ENCODE results near the gene PCDHB4. TPM values are rescaled to one million over a fixed set of nuclear protein-coding genes. Genes with fewer than 3 reads are reported as not detected.
"Not testable (repeated sequence)": the region's sequence is repeated elsewhere in the genome, so short reads cannot be mapped to it uniquely, and the experiment has no call there.

The PCDHB4 gene
- total RNA-seq, 1 donor from 2014 or later, result 8.3 TPM

DNA sequence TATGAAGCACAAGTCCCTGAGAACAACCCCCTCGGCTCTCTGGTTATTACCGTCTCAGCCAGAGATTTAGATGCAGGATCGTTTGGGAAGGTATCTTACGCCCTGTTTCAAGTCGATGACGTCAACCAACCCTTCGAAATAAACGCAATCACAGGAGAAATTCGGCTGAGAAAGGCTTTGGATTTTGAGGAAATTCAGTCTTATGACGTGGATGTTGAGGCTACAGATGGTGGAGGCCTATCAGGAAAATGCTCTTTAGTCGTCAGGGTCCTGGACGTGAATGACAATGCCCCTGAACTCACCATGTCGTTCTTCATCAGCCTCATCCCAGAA, 29.3 kb downstream of the PCDHB4 start:
- H3K27me3 ChIP-seq, result no peaks in the 10 kb centered on the region
- TF ChIP-seq, protein P1, sequence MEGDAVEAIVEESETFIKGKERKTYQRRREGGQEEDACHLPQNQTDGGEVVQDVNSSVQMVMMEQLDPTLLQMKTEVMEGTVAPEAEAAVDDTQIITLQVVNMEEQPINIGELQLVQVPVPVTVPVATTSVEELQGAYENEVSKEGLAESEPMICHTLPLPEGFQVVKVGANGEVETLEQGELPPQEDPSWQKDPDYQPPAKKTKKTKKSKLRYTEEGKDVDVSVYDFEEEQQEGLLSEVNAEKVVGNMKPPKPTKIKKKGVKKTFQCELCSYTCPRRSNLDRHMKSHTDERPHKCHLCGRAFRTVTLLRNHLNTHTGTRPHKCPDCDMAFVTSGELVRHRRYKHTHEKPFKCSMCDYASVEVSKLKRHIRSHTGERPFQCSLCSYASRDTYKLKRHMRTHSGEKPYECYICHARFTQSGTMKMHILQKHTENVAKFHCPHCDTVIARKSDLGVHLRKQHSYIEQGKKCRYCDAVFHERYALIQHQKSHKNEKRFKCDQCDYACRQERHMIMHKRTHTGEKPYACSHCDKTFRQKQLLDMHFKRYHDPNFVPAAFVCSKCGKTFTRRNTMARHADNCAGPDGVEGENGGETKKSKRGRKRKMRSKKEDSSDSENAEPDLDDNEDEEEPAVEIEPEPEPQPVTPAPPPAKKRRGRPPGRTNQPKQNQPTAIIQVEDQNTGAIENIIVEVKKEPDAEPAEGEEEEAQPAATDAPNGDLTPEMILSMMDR (IDR thresholded peaks at IDR 0.05), result no peak
- TF ChIP-seq POLR2A (IDR thresholded peaks at IDR 0.05), result no peak
- TF ChIP-seq POLR2AphosphoS5 (IDR thresholded peaks at IDR 0.05; ENCODE audit: insufficient read depth in 1 of 2, low read depth in 1 of 2), result no peak
- intact Hi-C loops (cut with DNase I), result no loop called here
- H3K4me3 ChIP-seq, result peak overlapping the region in 1 of 2 donors; percentile 8
- DNase-seq (ENCODE audit: extremely low spot score in 2 of 2), result no peak
- no peaks in the 10 kb centered on the region for H3K4me1 ChIP-seq
- H3K36me3 ChIP-seq, result no peaks in the 10 kb centered on the region
- H3K9me3 ChIP-seq, result peaks cover 13% of the 10 kb centered on the region
- no peak overlapping the region for H3K27ac ChIP-seq

DNA sequence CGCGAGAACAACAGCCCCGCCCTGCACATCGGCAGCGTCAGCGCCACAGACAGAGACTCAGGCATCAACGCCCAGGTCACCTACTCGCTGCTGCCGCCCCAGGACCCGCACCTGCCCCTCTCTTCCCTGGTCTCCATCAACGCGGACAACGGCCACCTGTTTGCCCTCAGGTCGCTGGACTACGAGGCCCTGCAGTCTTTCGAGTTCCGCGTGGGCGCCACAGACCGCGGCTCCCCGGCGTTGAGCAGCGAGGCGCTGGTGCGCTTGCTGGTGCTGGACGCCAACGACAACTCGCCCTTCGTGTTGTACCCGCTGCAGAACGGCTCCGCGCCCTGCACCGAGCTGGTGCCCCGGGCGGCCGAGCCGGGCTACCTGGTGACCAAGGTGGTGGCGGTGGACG, 30.0 kb downstream of the PCDHB4 start:
- H3K36me3 ChIP-seq; DNase-seq (ENCODE audit: extremely low spot score in 2 of 2); H3K27me3 ChIP-seq; H3K4me3 ChIP-seq; H3K4me1 ChIP-seq; intact Hi-C loops (cut with DNase I); H3K27ac ChIP-seq: not testable (repeated sequence)
- H3K9me3 ChIP-seq, result peaks cover 18% of the 10 kb centered on the region

DNA sequence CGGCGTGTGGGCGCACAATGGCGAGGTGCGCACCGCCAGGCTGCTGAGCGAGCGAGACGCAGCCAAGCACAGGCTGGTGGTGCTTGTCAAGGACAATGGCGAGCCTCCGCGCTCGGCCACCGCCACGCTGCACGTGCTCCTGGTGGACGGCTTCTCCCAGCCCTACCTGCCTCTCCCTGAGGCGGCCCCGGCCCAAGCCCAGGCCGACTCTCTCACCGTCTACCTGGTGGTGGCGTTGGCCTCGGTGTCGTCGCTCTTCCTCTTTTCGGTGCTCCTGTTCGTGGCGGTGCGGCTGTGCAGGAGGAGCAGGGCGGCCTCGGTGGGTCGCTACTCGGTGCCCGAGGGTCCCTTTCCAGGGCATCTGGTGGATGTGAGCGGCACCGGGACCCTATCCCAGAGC, 30.5 kb downstream of the PCDHB4 start:
- intact Hi-C loops (cut with DNase I); DNase-seq (ENCODE audit: extremely low spot score in 2 of 2); H3K4me3 ChIP-seq; H3K27ac ChIP-seq; H3K27me3 ChIP-seq; H3K4me1 ChIP-seq; H3K36me3 ChIP-seq: not testable (repeated sequence)
- H3K9me3 ChIP-seq, result peaks cover 19% of the 10 kb centered on the region

DNA sequence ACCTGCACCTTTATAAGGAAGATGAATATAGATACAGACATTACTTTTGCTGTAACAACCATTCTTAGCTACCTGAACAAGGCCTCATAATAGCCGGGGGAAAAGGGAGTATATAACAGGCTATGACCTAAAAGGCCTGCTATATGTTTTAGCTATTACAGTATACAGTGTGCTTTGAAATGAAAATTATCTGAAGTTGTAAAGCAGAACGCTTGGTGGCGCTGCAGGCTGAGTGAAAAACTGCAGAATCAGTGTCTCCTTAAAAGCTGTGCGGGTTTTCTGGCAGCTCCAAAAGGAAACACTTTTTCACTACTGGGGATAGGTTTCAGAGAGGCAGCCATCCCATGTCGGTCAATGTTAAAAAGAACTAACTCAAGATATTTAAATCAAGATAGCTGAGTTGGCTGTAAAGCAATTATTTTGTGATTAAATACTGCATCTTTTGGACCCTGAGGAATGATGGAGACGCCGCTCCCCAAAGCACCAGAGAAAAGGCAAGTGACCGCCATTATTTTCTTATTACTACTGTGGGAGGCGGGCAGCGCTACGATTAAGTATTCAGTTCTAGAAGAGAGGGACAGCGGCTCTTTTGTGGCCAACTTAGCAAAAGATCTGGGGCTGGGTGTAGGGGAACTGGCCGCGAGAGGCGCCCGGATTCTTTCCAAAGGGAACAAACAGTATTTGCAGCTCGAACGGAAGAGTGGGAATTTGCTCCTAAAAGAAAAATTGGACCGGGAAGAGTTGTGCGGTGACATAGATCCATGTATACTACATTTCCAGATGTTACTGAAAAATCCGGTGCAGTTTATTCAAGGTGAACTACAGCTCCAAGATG, 34.1 kb downstream of the PCDHB4 start:
- peaks cover 14% of the 10 kb centered on the region for H3K9me3 ChIP-seq
- H3K36me3 ChIP-seq, result no peaks in the 10 kb centered on the region
- no peaks in the 10 kb centered on the region for H3K27me3 ChIP-seq
- intact Hi-C loops (cut with DNase I), result no loop called here
- no peak for DNase-seq (ENCODE audit: extremely low spot score in 2 of 2)
- TF ChIP-seq POLR2AphosphoS5 (IDR thresholded peaks at IDR 0.05; ENCODE audit: insufficient read depth in 1 of 2, low read depth in 1 of 2) (no peak), POLR2A (IDR thresholded peaks at IDR 0.05) (no peak)
- TF ChIP-seq, protein P1 (IDR thresholded peaks at IDR 0.05), result no peak
- no peak overlapping the region for H3K27ac ChIP-seq
- H3K4me1 ChIP-seq, result no peaks in the 10 kb centered on the region
- H3K4me3 ChIP-seq, result no peak overlapping the region

DNA sequence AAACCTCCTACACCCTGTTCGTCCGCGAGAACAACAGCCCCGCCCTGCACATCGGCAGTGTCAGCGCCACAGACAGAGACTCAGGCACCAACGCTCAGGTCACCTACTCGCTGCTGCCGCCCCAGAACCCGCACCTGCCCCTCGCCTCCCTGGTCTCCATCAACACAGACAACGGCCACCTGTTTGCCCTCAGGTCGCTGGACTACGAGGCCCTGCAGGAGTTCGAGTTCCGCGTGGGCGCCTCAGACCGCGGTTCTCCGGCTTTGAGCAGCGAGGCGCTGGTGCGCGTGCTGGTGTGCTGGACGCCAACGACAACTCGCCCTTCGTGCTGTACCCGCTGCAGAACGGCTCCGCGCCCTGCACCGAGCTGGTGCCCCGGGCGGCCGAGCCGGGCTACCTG, 35.7 kb downstream of the PCDHB4 start:
- H3K4me3 ChIP-seq; DNase-seq (ENCODE audit: extremely low spot score in 2 of 2); H3K4me1 ChIP-seq; H3K9me3 ChIP-seq; intact Hi-C loops (cut with DNase I); H3K27ac ChIP-seq; H3K36me3 ChIP-seq; H3K27me3 ChIP-seq: not testable (repeated sequence)

DNA sequence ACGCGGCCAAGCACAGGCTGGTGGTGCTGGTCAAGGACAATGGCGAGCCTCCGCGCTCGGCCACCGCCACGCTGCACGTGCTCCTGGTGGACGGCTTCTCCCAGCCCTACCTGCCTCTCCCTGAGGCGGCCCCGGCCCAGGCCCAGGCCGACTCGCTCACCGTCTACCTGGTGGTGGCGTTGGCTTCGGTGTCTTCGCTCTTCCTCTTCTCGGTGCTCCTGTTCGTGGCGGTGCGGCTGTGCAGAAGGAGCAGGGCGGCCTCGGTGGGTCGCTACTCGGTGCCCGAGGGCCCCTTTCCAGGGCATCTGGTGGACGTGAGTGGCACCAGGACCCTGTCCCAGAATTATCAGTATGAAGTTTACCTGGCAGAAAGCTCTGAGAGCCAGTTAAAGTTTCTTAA, 36.3 kb downstream of the PCDHB4 start:
- H3K9me3 ChIP-seq, result peaks cover 11% of the 10 kb centered on the region
- H3K36me3 ChIP-seq; H3K4me3 ChIP-seq; H3K4me1 ChIP-seq; H3K27ac ChIP-seq; H3K27me3 ChIP-seq; intact Hi-C loops (cut with DNase I); DNase-seq (ENCODE audit: extremely low spot score in 2 of 2): not testable (repeated sequence)

DNA sequence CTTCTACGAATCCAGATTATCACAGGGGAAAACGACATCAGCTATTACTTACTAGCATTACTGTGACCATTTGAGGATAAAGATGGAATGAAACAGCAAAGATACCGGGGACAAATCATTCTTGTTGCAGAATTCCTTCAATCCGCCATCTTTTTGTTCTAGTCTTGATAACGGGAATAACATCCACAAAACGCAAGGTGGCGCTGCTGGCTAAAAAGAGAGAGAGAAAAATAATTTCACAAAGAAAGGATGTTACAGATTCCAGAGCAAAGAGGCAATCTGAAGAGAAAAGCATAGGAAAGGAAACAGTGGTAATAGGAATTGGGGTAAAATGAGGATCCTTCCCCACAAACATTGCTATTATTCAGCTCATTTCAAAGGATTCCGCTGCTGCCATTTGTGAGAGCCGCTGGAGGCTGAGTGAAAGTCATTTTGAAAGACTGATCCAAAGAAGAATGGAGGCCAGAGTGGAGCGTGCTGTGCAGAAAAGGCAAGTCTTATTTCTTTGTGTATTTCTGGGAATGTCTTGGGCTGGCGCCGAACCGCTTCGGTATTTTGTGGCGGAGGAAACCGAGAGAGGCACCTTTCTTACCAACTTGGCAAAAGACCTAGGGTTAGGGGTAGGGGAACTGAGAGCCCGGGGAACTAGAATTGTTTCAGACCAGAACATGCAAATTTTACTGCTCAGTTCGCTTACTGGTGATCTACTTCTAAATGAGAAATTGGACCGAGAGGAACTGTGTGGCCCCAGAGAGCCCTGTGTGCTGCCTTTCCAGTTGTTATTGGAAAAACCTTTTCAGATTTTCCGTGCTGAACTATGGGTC, 51.0 kb downstream of the PCDHB4 start, which contains the start of gene PCDHB7:
Gene PCDHB7, plus strand, starts transcription at position 264 of the 824 bp plus-strand sequence. Its CDS starts 192 bp downstream, at position 456.
- intact Hi-C loops (cut with DNase I), result no loop called here
- no peak for DNase-seq (ENCODE audit: extremely low spot score in 2 of 2)
- Histone ChIP-seq H3K4me1 (no peaks in the 10 kb centered on the region), H3K9me3 (peaks cover 15% of the 10 kb centered on the region), H3K36me3 (no peaks in the 10 kb centered on the region), H3K27ac (no peak within 1 kb of the TSS), H3K4me3 (peak within 1 kb of the TSS in 1 of 2 donors; percentile 9), H3K27me3 (no peaks in the 10 kb centered on the region)
- TF ChIP-seq POLR2A (IDR thresholded peaks at IDR 0.05), result no peak
- TF ChIP-seq POLR2AphosphoS5 (IDR thresholded peaks at IDR 0.05; ENCODE audit: insufficient read depth in 1 of 2, low read depth in 1 of 2), result no peak
- TF ChIP-seq, protein P1 (IDR thresholded peaks at IDR 0.05), result no peak

DNA sequence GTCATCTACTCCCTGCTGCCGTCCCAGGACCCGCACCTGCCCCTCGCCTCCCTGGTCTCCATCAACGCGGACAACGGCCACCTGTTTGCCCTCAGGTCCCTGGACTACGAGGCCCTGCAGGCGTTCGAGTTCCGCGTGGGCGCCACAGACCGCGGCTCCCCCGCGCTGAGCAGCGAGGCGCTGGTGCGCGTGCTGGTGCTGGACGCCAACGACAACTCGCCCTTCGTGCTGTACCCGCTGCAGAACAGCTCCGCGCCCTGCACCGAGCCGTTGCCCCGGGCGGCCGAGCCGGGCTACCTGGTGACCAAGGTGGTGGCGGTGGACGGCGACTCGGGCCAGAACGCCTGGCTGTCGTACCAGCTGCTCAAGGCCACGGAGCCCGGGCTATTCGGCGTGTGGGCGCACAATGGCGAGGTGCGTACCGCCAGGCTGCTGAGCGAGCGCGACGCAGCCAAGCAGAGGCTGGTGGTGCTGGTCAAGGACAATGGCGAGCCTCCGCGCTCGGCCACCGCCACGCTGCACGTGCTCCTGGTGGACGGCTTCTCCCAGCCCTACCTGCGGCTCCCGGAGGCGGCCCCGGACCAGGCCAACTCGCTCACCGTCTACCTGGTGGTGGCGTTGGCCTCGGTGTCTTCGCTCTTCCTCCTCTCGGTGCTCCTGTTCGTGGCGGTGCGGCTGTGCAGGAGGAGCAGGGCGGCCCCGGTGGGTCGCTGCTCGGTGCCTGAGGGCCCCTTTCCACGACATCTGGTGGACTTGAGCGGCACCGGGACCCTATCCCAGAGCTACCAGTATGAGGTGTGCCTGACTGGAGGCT, 52.9 kb downstream of the PCDHB4 start:
- not testable (repeated sequence) for H3K4me1 ChIP-seq, H3K36me3 ChIP-seq, H3K4me3 ChIP-seq, H3K27ac ChIP-seq, H3K27me3 ChIP-seq
- peak in 1 of 2 donors; percentile 88 for DNase-seq (ENCODE audit: extremely low spot score in 2 of 2)
- peaks cover 25% of the 10 kb centered on the region for H3K9me3 ChIP-seq
- intact Hi-C loops (cut with DNase I), result loop anchor here (5.0 kb wide), 1 partner anchor 1598 kb away; the partner anchor contains the start of gene ARHGAP26

All from vagina (tissue), 2 donors.